ENCODE data around the gene ALOX15B. TPM values are rescaled to one million over a fixed set of nuclear protein-coding genes. Genes with fewer than 3 reads are reported as not detected.

Gene ALOX15B
- total RNA-seq, 1 donor from 2014 or later = not detected

- H3K9me3 ChIP-seq (ENCODE audit: low read depth) = no peaks in the 10 kb centered on the region
- Mint-ChIP-seq H3K36me3 (no peaks in the 10 kb centered on the region), H3K27me3 (ENCODE audit: insufficient read depth, low read depth) (peaks cover 73% of the 10 kb centered on the region), H3K4me3 (no peak overlapping the region), H3K4me1 (peaks cover 7% of the 10 kb centered on the region), H3K9me3 (no peaks in the 10 kb centered on the region), H3K27ac (no peak overlapping the region)
- peaks cover 95% of the 10 kb centered on the region for H3K27me3 ChIP-seq
- no peak overlapping the region for H3K27ac ChIP-seq
- peaks cover 12% of the 10 kb centered on the region for H3F3A ChIP-seq (ENCODE audit: low read depth)
- H3K79me2 ChIP-seq (ENCODE audit: low read depth) = no peaks in the 10 kb centered on the region
- no peak overlapping the region for H3K4me3 ChIP-seq
- DNase-seq (ENCODE audit: low spot score) = peak; percentile 32
- TF ChIP-seq EZH2 (IDR thresholded peaks at IDR 0.05) (no peak), EZH2phosphoT487 (IDR thresholded peaks at IDR 0.05) (no peak), CTCF (IDR thresholded peaks at IDR 0.05) (no peak)
- peaks cover 17% of the 10 kb centered on the region for H3K4me1 ChIP-seq
- H3K4me2 ChIP-seq = no peak overlapping the region
- H3K36me3 ChIP-seq = no peaks in the 10 kb centered on the region
- H4K20me1 ChIP-seq (ENCODE audit: low read depth) = peaks cover 14% of the 10 kb centered on the region
- no peak overlapping the region for H3K9ac ChIP-seq
- H2AFZ ChIP-seq (replicated peaks) = no peak overlapping the region
These were observed 28.2 kb downstream of the ALOX15B start for GRCh38 chr17:8066841-8067775.

DNA sequence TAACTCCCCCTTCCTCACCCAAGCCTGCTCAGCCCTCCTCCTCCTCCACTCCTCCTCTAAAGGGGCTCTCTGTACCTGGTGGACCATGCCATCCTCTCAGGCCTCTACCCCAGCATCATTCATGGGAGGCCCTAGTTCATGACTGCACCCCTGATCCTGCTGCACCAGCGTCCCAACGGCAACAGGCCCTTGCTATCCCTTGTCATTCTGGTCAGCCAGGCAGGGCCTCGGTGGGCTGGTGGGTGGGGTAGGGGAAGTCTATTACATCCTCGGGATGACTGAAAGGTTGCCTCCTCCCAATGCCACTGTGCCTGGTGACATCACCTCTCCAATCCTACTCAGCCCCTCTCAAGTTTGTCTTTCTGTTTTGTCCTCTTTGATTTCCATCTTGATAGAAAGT, 28.9 kb downstream of the ALOX15B start:
- no peaks in the 10 kb centered on the region for H3K79me2 ChIP-seq (ENCODE audit: low read depth)
- peaks cover 5% of the 10 kb centered on the region for H3F3A ChIP-seq (ENCODE audit: low read depth)
- no peak for DNase-seq (ENCODE audit: low spot score)
- H3K9me3 ChIP-seq (ENCODE audit: low read depth) = no peaks in the 10 kb centered on the region
- peaks cover 14% of the 10 kb centered on the region for H4K20me1 ChIP-seq (ENCODE audit: low read depth)
- no peak overlapping the region for H3K4me3 Mint-ChIP-seq
- H3K27ac Mint-ChIP-seq = no peak overlapping the region
- peaks cover 72% of the 10 kb centered on the region for H3K27me3 Mint-ChIP-seq (ENCODE audit: insufficient read depth, low read depth)
- H3K36me3 ChIP-seq = no peaks in the 10 kb centered on the region
- no peak overlapping the region for H2AFZ ChIP-seq (replicated peaks)
- TF ChIP-seq EZH2 (IDR thresholded peaks at IDR 0.05) (no peak), EZH2phosphoT487 (IDR thresholded peaks at IDR 0.05) (no peak), CTCF (IDR thresholded peaks at IDR 0.05) (no peak)
- peaks cover 95% of the 10 kb centered on the region for H3K27me3 ChIP-seq
- peaks cover 8% of the 10 kb centered on the region for H3K4me1 Mint-ChIP-seq
- no peak overlapping the region for H3K9ac ChIP-seq
- no peak overlapping the region for H3K4me3 ChIP-seq
- H3K27ac ChIP-seq = no peak overlapping the region
- peaks cover 17% of the 10 kb centered on the region for H3K4me1 ChIP-seq
- H3K9me3 Mint-ChIP-seq = no peaks in the 10 kb centered on the region
- H3K4me2 ChIP-seq = no peak overlapping the region
- H3K36me3 Mint-ChIP-seq = peaks cover 2% of the 10 kb centered on the region

GRCh38 chr17:8068736-8069586, 30.1 kb downstream of the ALOX15B start:
- Histone ChIP-seq H3K4me2 (no peak overlapping the region), H3K36me3 (no peaks in the 10 kb centered on the region), H3K9me3 (ENCODE audit: low read depth) (no peaks in the 10 kb centered on the region), H3K9ac (no peak overlapping the region), H4K20me1 (ENCODE audit: low read depth) (peaks cover 13% of the 10 kb centered on the region), H3K4me3 (no peak overlapping the region), H3F3A (ENCODE audit: low read depth) (no peaks in the 10 kb centered on the region), H2AFZ (replicated peaks) (no peak overlapping the region), H3K79me2 (ENCODE audit: low read depth) (no peaks in the 10 kb centered on the region), H3K4me1 (peaks cover 11% of the 10 kb centered on the region), H3K27ac (no peak overlapping the region), H3K27me3 (peaks cover 95% of the 10 kb centered on the region)
- Mint-ChIP-seq H3K27me3 (ENCODE audit: insufficient read depth, low read depth) (peaks cover 72% of the 10 kb centered on the region), H3K9me3 (peaks cover 2% of the 10 kb centered on the region), H3K27ac (no peak overlapping the region), H3K4me1 (peaks cover 12% of the 10 kb centered on the region), H3K36me3 (peaks cover 2% of the 10 kb centered on the region), H3K4me3 (no peak overlapping the region)
- TF ChIP-seq CTCF (IDR thresholded peaks at IDR 0.05) = no peak
- no peak for TF ChIP-seq EZH2 (IDR thresholded peaks at IDR 0.05)
- no peak for TF ChIP-seq EZH2phosphoT487 (IDR thresholded peaks at IDR 0.05)
- no peak for DNase-seq (ENCODE audit: low spot score)
